Esophagus squamous epithelium (tissue), 4 donors: ENCODE data around the gene NDUFS1.
"Not testable (repeated sequence)": the region's sequence is repeated elsewhere in the genome, so short reads cannot be mapped to it uniquely, and the experiment has no call there.

Source experiments
- POLR2A ChIP-seq, 4 donors: fragments of 450-650 bp; IDR thresholded peaks; one replicate each; pipeline ENCODE4 v1.6.1; 2017; ENCODE audit warnings: antibody characterized with exemption in 4 of 4, mild to moderate bottlenecking in 4 of 4, moderate library complexity in 3 of 4
- TF ChIP-seq, protein P1 (sequence below), 6 experiments: fragments of 450-650 bp in 4 of 6; fragments of 200-600 bp in 2 of 6; sonication (generic) in 2 of 6; IDR thresholded peaks; one replicate each; pipeline ENCODE4 v1.5.1; 2016 to 2019; ENCODE audit warnings: antibody characterized with exemption in 6 of 6, mild to moderate bottlenecking in 4 of 6, moderate library complexity in 4 of 6

DNA sequence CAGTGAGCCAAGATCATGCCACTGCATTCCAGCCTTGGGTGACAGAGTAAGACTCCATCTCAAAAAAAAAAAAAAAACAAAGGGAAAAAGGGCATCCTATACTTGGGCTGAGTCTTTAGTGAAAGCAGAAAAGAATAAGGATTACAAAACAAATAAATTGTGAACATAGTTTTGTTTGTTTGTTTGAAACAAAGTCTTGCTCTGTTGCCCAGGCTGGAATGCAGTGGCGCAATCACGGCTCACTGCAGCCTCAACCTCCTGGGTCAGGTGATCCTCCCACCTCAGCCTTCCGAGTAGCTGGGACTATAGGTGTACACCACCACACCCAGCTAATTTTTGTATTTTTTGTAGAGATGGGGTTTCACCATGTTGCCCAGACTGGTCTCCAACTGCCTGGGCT lies 36.7 kb downstream of the NDUFS1 start:
- TF ChIP-seq POLR2A (IDR thresholded peaks at IDR 0.05), result not testable (repeated sequence)
- TF ChIP-seq, protein P1, sequence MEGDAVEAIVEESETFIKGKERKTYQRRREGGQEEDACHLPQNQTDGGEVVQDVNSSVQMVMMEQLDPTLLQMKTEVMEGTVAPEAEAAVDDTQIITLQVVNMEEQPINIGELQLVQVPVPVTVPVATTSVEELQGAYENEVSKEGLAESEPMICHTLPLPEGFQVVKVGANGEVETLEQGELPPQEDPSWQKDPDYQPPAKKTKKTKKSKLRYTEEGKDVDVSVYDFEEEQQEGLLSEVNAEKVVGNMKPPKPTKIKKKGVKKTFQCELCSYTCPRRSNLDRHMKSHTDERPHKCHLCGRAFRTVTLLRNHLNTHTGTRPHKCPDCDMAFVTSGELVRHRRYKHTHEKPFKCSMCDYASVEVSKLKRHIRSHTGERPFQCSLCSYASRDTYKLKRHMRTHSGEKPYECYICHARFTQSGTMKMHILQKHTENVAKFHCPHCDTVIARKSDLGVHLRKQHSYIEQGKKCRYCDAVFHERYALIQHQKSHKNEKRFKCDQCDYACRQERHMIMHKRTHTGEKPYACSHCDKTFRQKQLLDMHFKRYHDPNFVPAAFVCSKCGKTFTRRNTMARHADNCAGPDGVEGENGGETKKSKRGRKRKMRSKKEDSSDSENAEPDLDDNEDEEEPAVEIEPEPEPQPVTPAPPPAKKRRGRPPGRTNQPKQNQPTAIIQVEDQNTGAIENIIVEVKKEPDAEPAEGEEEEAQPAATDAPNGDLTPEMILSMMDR (IDR thresholded peaks at IDR 0.05), result not testable (repeated sequence)
